GM13977 (cell line): Measurements from ENCODE around the gene GRB14.

Source experiments
- DNase-seq: peaks from one replicate; pipeline ENCODE4 v3.0.0; 2012; ENCODE audit warnings: low spot score
- in situ Hi-C: fragments of 300-500 bp; cut with MboI; formaldehyde crosslinking; loops from one replicate; pipeline ENCODE4 v1.12.0; 2022; ENCODE audit warnings: low sequenced_read_pairs, low pct_unique_long_range_greater_than_20kb, mixed read lengths, inconsistent platforms; ENCODE audit not compliant: unreplicated experiment
- TF ChIP-seq, protein P1 (sequence below): IDR thresholded peaks from 2 replicates; pipeline ENCODE4 v1.5.1; 2012; ENCODE audit warnings: mild to moderate bottlenecking, control low read depth; ENCODE audit not compliant: insufficient read depth; ENCODE audit errors: extremely low read depth, missing control alignments

Gene GRB14

GRCh38 chr2:164620457-164620856 is 825 bp downstream of the GRB14 start:
- TF ChIP-seq, protein P1, sequence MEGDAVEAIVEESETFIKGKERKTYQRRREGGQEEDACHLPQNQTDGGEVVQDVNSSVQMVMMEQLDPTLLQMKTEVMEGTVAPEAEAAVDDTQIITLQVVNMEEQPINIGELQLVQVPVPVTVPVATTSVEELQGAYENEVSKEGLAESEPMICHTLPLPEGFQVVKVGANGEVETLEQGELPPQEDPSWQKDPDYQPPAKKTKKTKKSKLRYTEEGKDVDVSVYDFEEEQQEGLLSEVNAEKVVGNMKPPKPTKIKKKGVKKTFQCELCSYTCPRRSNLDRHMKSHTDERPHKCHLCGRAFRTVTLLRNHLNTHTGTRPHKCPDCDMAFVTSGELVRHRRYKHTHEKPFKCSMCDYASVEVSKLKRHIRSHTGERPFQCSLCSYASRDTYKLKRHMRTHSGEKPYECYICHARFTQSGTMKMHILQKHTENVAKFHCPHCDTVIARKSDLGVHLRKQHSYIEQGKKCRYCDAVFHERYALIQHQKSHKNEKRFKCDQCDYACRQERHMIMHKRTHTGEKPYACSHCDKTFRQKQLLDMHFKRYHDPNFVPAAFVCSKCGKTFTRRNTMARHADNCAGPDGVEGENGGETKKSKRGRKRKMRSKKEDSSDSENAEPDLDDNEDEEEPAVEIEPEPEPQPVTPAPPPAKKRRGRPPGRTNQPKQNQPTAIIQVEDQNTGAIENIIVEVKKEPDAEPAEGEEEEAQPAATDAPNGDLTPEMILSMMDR = no peak
- in situ Hi-C loops = no loop called here
- DNase-seq = no peak

GRCh38 chr2:164617466-164617865 is 3.8 kb downstream of the GRB14 start:
- in situ Hi-C loops = no loop called here
- TF ChIP-seq, protein P1 = no peak
- DNase-seq = no peak

- TF ChIP-seq, protein P1 = no peak
- no peak for DNase-seq
- in situ Hi-C loops = no loop called here
Observed at GRCh38 chr2:164613321-164613982, 7.8 kb downstream of the GRB14 start.

GRCh38 chr2:164609790-164610189 is 11.5 kb downstream of the GRB14 start:
- DNase-seq = no peak
- TF ChIP-seq, protein P1 = no peak
- in situ Hi-C loops = no loop called here

- no peak for DNase-seq
- TF ChIP-seq, protein P1 = no peak
Observed at GRCh38 chr2:164606557-164606956, 14.7 kb downstream of the GRB14 start.

DNA sequence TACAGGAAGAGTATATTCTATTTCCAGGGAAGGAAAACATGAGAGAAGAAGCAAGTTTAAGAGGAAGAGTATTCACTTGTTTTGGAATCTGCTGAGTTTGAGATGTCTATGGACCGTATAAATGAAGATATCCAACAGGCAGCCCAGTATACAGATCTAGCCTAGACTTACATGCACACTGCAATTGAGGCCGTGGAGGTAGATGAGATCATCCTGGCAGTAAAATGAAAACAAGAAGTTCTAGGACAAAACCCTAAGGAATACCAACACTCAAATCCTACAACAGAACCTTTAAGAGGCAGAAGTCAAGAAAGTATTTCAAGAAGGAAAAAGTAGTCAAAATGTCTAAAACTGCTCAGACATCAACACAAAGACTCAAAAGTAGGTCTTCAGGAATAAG is 16.0 kb downstream of the GRB14 start:
- in situ Hi-C loops = no loop called here
- DNase-seq = no peak
- TF ChIP-seq, protein P1 = no peak

More at GRCh38 chr2:164606557-164606956, 14.7 kb downstream of the GRB14 start:
- in situ Hi-C loops = no loop called here
